GM18498 (cell line): Measurements from ENCODE around the gene PRDM11.

Experiments
- ATAC-seq: cut with Tn5 transposase; IDR thresholded peaks from one replicate; pipeline ENCODE4 v1.9.1; 2021; ENCODE audit warnings: mild to moderate bottlenecking, moderate library complexity; ENCODE audit not compliant: unreplicated experiment

The PRDM11 gene

DNA sequence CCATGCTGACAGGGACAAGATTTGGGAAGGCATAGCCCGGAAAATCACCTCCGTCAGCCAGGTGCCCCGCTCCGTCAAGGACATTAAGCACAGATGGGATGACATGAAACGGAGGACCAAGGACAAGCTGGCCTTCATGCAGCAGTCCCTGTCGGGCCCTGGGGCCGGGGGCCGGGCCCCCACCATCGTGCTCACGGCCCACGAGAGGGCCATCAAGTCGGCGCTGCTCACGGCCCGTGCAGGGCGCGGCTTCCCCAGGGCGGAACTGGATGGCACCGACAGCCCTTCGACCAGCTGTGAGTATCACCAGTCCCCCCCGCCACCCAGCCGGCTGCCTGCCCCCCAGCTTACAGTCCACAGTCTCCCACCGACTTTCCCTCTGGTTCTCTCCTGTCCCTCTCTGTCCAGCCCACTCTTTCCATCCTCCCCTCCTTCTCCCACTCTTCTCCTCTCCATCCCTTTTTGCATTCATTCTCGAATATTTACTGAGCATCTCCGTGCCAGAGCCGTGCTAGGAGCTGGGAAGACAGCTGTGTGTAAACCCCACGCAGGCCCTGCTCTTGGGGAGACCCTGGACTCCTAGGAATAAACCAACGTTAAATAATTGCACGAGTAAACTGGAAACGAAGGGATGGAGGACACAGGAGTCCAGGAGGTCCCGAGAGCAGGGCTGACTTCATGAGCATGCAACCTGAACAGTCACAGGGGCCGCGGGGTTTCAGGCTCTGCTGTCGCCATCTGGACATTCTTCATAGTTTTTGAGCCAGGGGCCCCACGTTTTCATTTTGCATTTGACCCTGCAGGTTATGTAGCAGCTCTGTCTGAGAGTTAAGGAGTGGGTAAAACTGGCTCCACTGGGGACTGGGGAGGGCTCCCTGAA lies 62.8 kb downstream of the PRDM11 start:
- no peak for ATAC-seq

GRCh38 chr11:45209891-45210699 lies 63.7 kb downstream of the PRDM11 start:
- ATAC-seq = no peak

GRCh38 chr11:45210846-45211245 lies 64.4 kb downstream of the PRDM11 start:
- ATAC-seq = no peak

DNA sequence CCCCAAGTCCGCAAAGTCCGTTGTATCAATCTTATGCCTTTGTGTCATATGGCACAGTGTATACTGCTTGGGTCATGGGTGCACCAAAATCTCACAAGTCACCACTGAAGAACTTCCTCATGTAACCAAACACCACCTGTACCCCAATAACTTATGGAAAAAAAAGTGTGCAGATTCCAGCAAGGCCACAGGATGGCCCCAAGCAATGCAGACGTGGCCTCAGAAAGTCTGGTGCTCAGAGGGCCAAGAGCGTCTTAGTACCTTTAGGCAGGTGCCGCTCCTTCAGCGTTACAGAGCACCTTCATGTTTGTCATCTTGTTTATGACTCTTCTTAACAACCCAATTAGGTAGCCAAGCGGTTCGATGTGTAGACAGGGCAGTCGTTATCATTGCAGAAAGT lies 65.3 kb downstream of the PRDM11 start:
- no peak for ATAC-seq

DNA sequence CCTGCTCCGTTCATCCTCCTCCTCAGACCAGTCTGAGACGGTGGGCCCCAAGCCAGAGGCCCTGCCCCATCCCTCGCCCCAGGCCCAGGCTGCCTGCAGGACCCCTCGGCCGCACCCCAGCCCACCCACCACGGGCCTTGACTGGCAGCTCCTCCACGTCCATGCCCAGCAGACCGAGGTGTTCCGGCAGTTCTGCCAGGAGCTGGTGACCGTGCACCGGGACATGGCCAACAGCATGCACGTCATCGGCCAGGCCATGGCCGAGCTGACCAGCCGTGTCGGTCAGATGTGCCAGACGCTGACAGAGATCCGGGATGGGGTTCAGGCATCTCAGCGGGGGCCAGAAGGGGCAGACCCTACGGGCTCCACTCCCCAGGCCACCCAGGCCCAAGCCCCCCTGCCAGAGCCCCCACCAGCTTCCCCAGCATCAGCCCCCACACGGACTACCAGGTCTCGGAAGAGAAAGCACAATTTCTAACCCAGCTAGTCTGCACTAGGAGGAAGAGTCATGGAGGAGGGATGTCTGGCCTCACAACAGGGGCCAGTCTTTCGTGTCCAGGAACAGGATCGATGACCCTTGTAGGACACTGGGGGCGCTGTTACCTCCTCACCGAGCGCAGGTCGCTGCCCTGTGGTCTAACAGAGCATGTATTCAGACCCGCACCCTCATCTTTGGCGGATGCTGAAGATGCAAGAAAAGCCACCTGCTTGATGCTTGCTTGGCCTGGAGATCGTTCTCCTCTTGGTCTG lies 66.3 kb downstream of the PRDM11 start:
- no peak for ATAC-seq

GRCh38 chr11:45213316-45213665 lies 66.9 kb downstream of the PRDM11 start:
- no peak for ATAC-seq

GRCh38 chr11:45213717-45214116 lies 67.3 kb downstream of the PRDM11 start:
- ATAC-seq = no peak

DNA sequence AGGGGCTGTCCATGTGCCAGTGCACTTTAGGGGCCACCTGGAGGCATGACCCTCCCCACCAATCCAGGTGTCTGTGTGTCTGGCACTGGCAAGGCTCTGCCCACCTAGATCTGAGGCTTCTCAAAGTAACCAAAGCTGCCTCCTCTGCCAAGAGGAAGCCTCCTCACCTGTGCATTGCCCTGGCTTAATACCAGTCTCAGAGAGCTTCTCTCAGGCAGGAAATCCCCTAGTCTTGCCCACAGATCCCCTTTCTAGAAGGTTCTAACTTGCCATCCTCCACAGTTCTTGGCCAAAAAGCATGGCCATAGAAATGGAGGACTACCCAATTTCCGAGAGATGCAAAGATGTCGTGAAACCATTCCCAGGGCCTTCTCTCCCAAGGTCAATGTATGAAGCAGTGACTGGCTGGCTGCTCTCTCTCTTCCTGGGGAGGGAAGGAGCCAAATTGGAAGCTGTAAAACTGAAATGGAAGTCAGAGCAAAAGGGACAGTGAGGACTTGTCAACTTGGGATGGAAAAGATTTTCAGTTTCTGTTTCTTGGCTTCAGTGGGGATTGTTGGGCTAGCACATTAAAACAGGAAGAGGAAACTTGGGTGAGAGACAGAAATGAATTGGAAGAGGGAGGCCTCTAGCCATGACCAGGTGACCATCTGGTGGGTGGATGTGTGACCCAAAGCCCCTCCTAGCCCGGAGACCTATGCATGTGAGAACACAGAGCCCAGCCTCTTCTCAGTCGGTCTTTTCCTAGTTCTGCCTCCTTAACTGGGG lies 68.8 kb downstream of the PRDM11 start:
- ATAC-seq = no peak

- ATAC-seq = no peak
These were observed 69.6 kb downstream of the PRDM11 start for GRCh38 chr11:45216031-45216430.

DNA sequence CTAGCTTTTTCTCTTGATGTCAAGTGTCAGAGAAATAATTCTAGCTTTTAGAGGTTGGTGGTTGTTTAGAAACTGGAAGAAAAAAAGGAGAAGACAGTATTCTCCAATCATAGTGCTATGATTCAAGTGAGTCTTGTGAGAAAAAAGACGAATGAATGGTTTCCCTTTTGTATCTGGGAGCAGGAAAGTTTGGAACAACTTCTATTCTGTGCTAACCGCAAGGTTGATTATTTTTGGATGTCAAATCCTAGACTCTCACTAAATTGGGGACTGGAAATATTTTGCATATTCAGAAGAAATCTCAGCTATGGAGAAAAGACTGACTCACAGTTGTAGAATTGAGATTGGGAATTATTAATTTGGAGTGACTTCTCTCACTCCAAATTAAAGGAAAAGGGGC lies 70.5 kb downstream of the PRDM11 start:
- ATAC-seq = no peak

DNA sequence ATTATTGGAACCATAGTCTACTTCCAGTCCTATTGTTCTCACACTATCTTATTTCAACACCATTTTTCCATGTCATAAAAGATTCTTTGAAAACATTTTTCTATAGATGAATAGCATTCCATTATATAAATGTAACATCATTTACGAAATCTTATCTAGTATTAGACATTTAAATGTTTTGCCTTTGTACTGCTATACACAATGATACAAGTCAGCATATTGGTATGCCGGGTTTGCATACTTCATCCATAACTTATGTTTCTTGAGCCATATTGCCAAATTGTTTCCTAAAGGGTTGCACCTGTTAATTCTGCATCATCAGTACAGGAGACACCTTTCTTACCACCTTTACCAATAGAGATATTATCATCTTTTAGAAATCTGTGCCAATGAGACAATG lies 71.6 kb downstream of the PRDM11 start:
- ATAC-seq = no peak

- ATAC-seq = no peak
These were observed 72.3 kb downstream of the PRDM11 start for GRCh38 chr11:45218705-45219104.

GRCh38 chr11:45219411-45219810 lies 73.0 kb downstream of the PRDM11 start:
- no peak for ATAC-seq

- no peak for ATAC-seq
These were observed 77.1 kb downstream of the PRDM11 start for GRCh38 chr11:45223496-45223895.

- no peak for ATAC-seq
These were observed 78.3 kb downstream of the PRDM11 start for GRCh38 chr11:45224766-45225165.

- ATAC-seq = no peak
These were observed 78.8 kb downstream of the PRDM11 start for GRCh38 chr11:45225277-45225676.

- ATAC-seq = no peak
These were observed 79.8 kb downstream of the PRDM11 start for GRCh38 chr11:45225961-45226871.

- no peak for ATAC-seq
These were observed 80.5 kb downstream of the PRDM11 start for GRCh38 chr11:45226901-45227300.

- no peak for ATAC-seq
These were observed 81.4 kb downstream of the PRDM11 start for GRCh38 chr11:45227836-45228235.
